Fibroblast of pulmonary artery (primary cell): ENCODE measurements around the gene PCLO.

ENCODE experiments used
- DNase-seq: peaks from one replicate; pipeline ENCODE4 v3.0.0-alpha.2; 2010; ENCODE audit warnings: low read depth
- H3K4me3 ChIP-seq: replicated peaks from 2 replicates; pipeline ENCODE4 v1.5.1; 2011; ENCODE audit warnings: low read depth, mild to moderate bottlenecking, control low read depth, low read length, moderate library complexity
- CTCF ChIP-seq: IDR thresholded peaks from 2 replicates; pipeline ENCODE4 v1.5.1; 2011; ENCODE audit warnings: mild to moderate bottlenecking, control low read depth, low read length, inconsistent platforms; ENCODE audit errors: missing control alignments

Gene PCLO

DNA sequence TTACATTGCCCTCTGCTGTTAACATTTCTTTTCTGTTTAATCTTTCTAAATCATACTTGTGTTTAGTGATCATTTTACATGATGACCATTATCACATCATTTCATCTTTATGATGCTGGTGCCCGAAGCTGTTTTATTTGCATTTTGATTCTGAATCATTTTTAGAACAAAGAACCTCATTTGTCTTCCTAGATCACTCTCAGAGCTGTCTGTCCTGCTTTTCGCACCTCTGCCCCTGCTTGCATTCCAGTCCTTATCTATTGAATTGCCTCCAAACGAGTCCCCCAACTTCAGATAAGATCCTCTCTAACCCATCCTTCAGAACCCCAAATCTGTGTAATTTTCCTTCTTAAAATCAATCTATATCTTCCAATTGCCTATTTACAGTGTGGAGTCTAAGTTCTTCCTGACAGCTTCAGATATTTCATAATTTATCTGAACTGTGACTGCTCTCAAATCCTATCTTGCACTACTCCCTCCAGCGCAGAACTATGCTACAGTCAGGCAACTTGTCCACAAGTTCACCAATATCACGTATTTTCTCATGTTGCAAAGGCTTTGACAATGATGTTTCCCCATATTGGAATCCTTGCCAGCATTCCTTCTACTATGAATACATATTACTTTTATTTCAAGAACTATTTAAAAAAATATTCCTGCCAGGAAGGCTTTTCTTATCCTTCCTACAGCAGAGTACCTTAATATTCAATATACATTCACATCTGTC is 372.6 kb downstream of the PCLO start:
- DNase-seq: peak; percentile 76
- H3K4me3 ChIP-seq: no peak overlapping the region
- no peak for TF ChIP-seq CTCF

GRCh38 chr7:82778021-82778420 is 384.7 kb downstream of the PCLO start:
- H3K4me3 ChIP-seq: no peak overlapping the region
- no peak for TF ChIP-seq CTCF
- DNase-seq: peak; percentile 2

DNA sequence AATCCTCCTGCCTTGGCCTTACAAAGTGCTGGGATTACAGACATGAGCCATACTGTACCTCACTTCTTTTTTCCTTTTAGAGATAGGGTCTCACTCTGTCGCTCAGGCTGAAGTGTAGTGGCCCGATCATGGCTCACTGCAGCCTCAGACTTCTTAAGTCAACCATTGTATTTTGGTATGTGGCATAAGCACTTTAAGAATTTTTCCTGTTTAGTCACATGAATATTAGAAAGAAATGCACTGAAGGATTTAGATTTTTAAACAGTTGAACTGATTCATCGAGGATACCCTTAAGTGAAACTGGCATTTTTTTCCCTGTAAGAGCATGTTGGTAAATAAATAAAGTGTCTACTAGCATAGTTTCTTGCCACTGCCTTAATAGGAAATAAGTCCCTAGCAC is 399.8 kb downstream of the PCLO start:
- DNase-seq: no peak
- no peak overlapping the region for H3K4me3 ChIP-seq
- no peak for TF ChIP-seq CTCF

GRCh38 chr7:82760831-82761230 is 401.9 kb downstream of the PCLO start:
- DNase-seq: no peak
- no peak for TF ChIP-seq CTCF
- no peak overlapping the region for H3K4me3 ChIP-seq

DNA sequence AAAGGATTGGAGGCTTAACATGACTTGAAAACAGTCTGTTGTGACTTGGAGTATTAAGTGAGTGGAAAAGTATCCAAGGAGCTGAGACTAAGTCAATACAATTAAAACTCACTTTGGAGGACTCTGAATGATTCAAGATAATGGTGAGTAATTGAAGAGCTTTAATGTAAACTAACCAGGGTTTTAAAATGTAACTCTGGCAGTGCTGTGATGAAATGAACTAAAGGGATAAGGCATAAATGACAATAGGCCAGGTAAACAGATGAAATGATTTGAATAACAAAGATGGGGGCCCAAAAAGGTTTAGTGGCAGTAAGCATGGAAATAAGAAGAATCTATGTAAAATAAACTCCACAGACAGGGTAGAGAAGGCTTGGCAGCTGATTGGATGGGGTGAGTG is 402.6 kb downstream of the PCLO start:
- no peak for TF ChIP-seq CTCF
- DNase-seq: no peak
- H3K4me3 ChIP-seq: no peak overlapping the region

- no peak for TF ChIP-seq CTCF
- peak; percentile 3 for DNase-seq
- no peak overlapping the region for H3K4me3 ChIP-seq
Observed at GRCh38 chr7:82755705-82756551, 406.8 kb downstream of the PCLO start.
